ENCODE results near the gene SHBG. TPM values are rescaled to one million over a fixed set of nuclear protein-coding genes. Genes with fewer than 3 reads are reported as not detected.

The SHBG gene
- total RNA-seq, 1 donor from 2014 or later = 3.0 TPM

- Mint-ChIP-seq H3K36me3 (peaks cover 3% of the 10 kb centered on the region), H3K4me3 (peak overlapping the region; percentile 13), H3K9me3 (no peaks in the 10 kb centered on the region), H3K27ac (no peak overlapping the region), H3K4me1 (ENCODE audit: unreplicated experiment) (peaks cover 30% of the 10 kb centered on the region), H3K27me3 (peaks cover 63% of the 10 kb centered on the region)
- TF ChIP-seq CTCF (conservative IDR thresholded peaks at IDR 0.05) = no peak
- DNase-seq (ENCODE audit: extremely low spot score, unreplicated experiment) = no peak
These were observed 25.1 kb downstream of the SHBG start for GRCh38 chr17:7654832-7655540.

GRCh38 chr17:7655541-7655840 lies 25.6 kb downstream of the SHBG start:
- no peak for DNase-seq (ENCODE audit: extremely low spot score, unreplicated experiment)
- no peaks in the 10 kb centered on the region for H3K9me3 Mint-ChIP-seq
- peaks cover 58% of the 10 kb centered on the region for H3K27me3 Mint-ChIP-seq
- no peak for TF ChIP-seq CTCF (conservative IDR thresholded peaks at IDR 0.05)
- no peak overlapping the region for H3K4me3 Mint-ChIP-seq
- peaks cover 3% of the 10 kb centered on the region for H3K36me3 Mint-ChIP-seq
- no peak overlapping the region for H3K27ac Mint-ChIP-seq
- peaks cover 25% of the 10 kb centered on the region for H3K4me1 Mint-ChIP-seq (ENCODE audit: unreplicated experiment)

GRCh38 chr17:7656958-7657609 lies 27.1 kb downstream of the SHBG start:
- Mint-ChIP-seq H3K27ac (no peak overlapping the region), H3K4me1 (ENCODE audit: unreplicated experiment) (peaks cover 23% of the 10 kb centered on the region), H3K4me3 (no peak overlapping the region), H3K9me3 (no peaks in the 10 kb centered on the region), H3K27me3 (peaks cover 46% of the 10 kb centered on the region), H3K36me3 (peaks cover 3% of the 10 kb centered on the region)
- peak; percentile 58 for TF ChIP-seq CTCF (conservative IDR thresholded peaks at IDR 0.05)
- DNase-seq (ENCODE audit: extremely low spot score, unreplicated experiment) = no peak

- H3K9me3 Mint-ChIP-seq = no peaks in the 10 kb centered on the region
- no peak overlapping the region for H3K27ac Mint-ChIP-seq
- TF ChIP-seq CTCF (conservative IDR thresholded peaks at IDR 0.05) = no peak
- DNase-seq (ENCODE audit: extremely low spot score, unreplicated experiment) = no peak
- peaks cover 13% of the 10 kb centered on the region for H3K36me3 Mint-ChIP-seq
- no peaks in the 10 kb centered on the region for H3K27me3 Mint-ChIP-seq
- H3K4me3 Mint-ChIP-seq = no peak overlapping the region
- H3K4me1 Mint-ChIP-seq (ENCODE audit: unreplicated experiment) = no peaks in the 10 kb centered on the region
These were observed 37.9 kb downstream of the SHBG start for GRCh38 chr17:7667656-7668406.

- TF ChIP-seq CTCF (conservative IDR thresholded peaks at IDR 0.05) = no peak
- no peaks in the 10 kb centered on the region for H3K4me1 Mint-ChIP-seq (ENCODE audit: unreplicated experiment)
- no peak overlapping the region for H3K27ac Mint-ChIP-seq
- H3K36me3 Mint-ChIP-seq = peaks cover 17% of the 10 kb centered on the region
- H3K27me3 Mint-ChIP-seq = no peaks in the 10 kb centered on the region
- H3K9me3 Mint-ChIP-seq = no peaks in the 10 kb centered on the region
- no peak for DNase-seq (ENCODE audit: extremely low spot score, unreplicated experiment)
- no peak overlapping the region for H3K4me3 Mint-ChIP-seq
These were observed 38.5 kb downstream of the SHBG start for GRCh38 chr17:7668482-7668881.
